WTC11 (cell line): ENCODE measurements around the gene TMEM81. TPM values are rescaled to one million over a fixed set of nuclear protein-coding genes. Genes with fewer than 3 reads are reported as not detected.

Source experiments
- ATAC-seq: fragments of 200-7000 bp; cut with Tn5 transposase; 2 replicates; pipeline ENCODE4 v1.10.0; 2021; ENCODE audit warnings: mild to moderate bottlenecking, moderate library complexity
- CTCF ChIA-PET: fragments of 300-600 bp; sonication (Branson Sonifier 250); formaldehyde crosslinking; loops from one replicate; lab custom pipeline; 2021; ENCODE audit warnings: antibody characterized with exemption; lab: Charles Lee
- POLR2A ChIA-PET: fragments of 350-600 bp; sonication (Branson Sonifier 250); formaldehyde crosslinking; loops from one replicate; lab custom pipeline; 2021; ENCODE audit warnings: antibody characterized with exemption; lab: Charles Lee
- DNase-seq: peaks from one replicate; pipeline ENCODE4 v3.0.0; 2021; ENCODE audit warnings: low spot score
- H3K27ac Mint-ChIP-seq: 2 replicates; pipeline ENCODE4 v1.8.0; 2021; ENCODE audit warnings: mixed read lengths
- H3K27me3 Mint-ChIP-seq: 2 replicates; pipeline ENCODE4 v1.8.0; 2021; ENCODE audit warnings: low read depth, mild to moderate bottlenecking, moderate library complexity, mixed read lengths
- H3K36me3 Mint-ChIP-seq: 2 replicates; pipeline ENCODE4 v1.8.0; 2021; ENCODE audit warnings: mixed read lengths
- H3K4me1 Mint-ChIP-seq: 2 replicates; pipeline ENCODE4 v1.8.0; 2022; ENCODE audit warnings: mixed read lengths
- H3K4me3 Mint-ChIP-seq: 2 replicates; pipeline ENCODE4 v1.8.0; 2021; ENCODE audit warnings: mild to moderate bottlenecking, moderate library complexity, mixed read lengths
- H3K9me3 Mint-ChIP-seq: 2 replicates; pipeline ENCODE4 v1.8.0; 2021; ENCODE audit warnings: mixed read lengths
- CREM ChIP-seq: sonication (generic); formaldehyde crosslinking; IDR thresholded peaks from 2 replicates; pipeline ENCODE4 v1.8.1; 2022; ENCODE audit warnings: mild to moderate bottlenecking, missing genetic modification reagents, moderate library complexity
- GTF2I ChIP-seq: fragments of 250-450 bp; sonication (Bioruptor Pico); conservative IDR thresholded peaks from 2 replicates; pipeline ENCODE4 v1.4.0; 2021; ENCODE audit warnings: mild to moderate bottlenecking
- IRF2 ChIP-seq: sonication (generic); formaldehyde crosslinking; IDR thresholded peaks from 2 replicates; pipeline ENCODE4 v1.8.0; 2022; ENCODE audit warnings: low read depth, missing genetic modification reagents, borderline replicate concordance
- MXD4 ChIP-seq: fragments of 250-450 bp; sonication (Bioruptor Pico); IDR thresholded peaks from 2 replicates; pipeline ENCODE4 v1.8.0; 2021; ENCODE audit warnings: mild to moderate bottlenecking, moderate library complexity, borderline replicate concordance
- NR1H2 ChIP-seq: sonication (generic); formaldehyde crosslinking; IDR thresholded peaks from 2 replicates; pipeline ENCODE4 v1.9.0; 2021; ENCODE audit warnings: mild to moderate bottlenecking, moderate library complexity, missing genetic modification reagents
- RELA ChIP-seq: sonication (generic); formaldehyde crosslinking; IDR thresholded peaks from 2 replicates; pipeline ENCODE4 v1.8.1; 2022; ENCODE audit warnings: missing genetic modification reagents, mild to moderate bottlenecking, borderline replicate concordance
- ZNF396 ChIP-seq: fragments of 250-450 bp; sonication (Bioruptor Pico); IDR thresholded peaks from 2 replicates; pipeline ENCODE4 v1.8.0; 2021; ENCODE audit warnings: mild to moderate bottlenecking, moderate library complexity, borderline replicate concordance
- ZNF671 ChIP-seq: fragments of 250-450 bp; sonication (Bioruptor Pico); IDR thresholded peaks from 2 replicates; pipeline ENCODE4 v1.8.0; 2021; ENCODE audit warnings: mild to moderate bottlenecking
- total RNA-seq: library from RNA; stranded (reverse); gene quantifications from 3 replicates; pipeline ENCODE4 v1.2.3, GENCODE V29; 2021
- TF ChIP-seq, protein P1 (sequence below): fragments of 250-450 bp; sonication (Bioruptor Pico); IDR thresholded peaks from 2 replicates; pipeline ENCODE4 v1.9.0; 2021; ENCODE audit warnings: moderate library complexity, mild to moderate bottlenecking, inconsistent platforms, borderline replicate concordance
- TF ChIP-seq, protein P2 (sequence below): fragments of 250-450 bp; sonication (Bioruptor Pico); IDR thresholded peaks from 2 replicates; pipeline ENCODE4 v1.9.0; 2021; ENCODE audit warnings: mild to moderate bottlenecking
- TF ChIP-seq, protein P3 (sequence below): sonication (generic); formaldehyde crosslinking; IDR thresholded peaks from 2 replicates; pipeline ENCODE4 v1.8.1; 2023; ENCODE audit warnings: mild to moderate bottlenecking, missing genetic modification reagents
- TF ChIP-seq, protein P4 (sequence below): fragments of 200-600 bp; IDR thresholded peaks from 2 replicates; pipeline ENCODE4 v1.8.0; 2022; ENCODE audit warnings: antibody characterized with exemption
- TF ChIP-seq, protein P5 (sequence below): sonication (generic); formaldehyde crosslinking; IDR thresholded peaks from 2 replicates; pipeline ENCODE4 v1.8.0; 2023; ENCODE audit warnings: missing genetic modification reagents
- TF ChIP-seq, protein P6 (sequence below): sonication (generic); formaldehyde crosslinking; IDR thresholded peaks from 2 replicates; pipeline ENCODE4 v1.8.0; 2023; ENCODE audit warnings: mild to moderate bottlenecking, missing genetic modification reagents

TMEM81 gene
- total RNA-seq, 1 experiment from 2014 or later: 7.5 TPM

DNA sequence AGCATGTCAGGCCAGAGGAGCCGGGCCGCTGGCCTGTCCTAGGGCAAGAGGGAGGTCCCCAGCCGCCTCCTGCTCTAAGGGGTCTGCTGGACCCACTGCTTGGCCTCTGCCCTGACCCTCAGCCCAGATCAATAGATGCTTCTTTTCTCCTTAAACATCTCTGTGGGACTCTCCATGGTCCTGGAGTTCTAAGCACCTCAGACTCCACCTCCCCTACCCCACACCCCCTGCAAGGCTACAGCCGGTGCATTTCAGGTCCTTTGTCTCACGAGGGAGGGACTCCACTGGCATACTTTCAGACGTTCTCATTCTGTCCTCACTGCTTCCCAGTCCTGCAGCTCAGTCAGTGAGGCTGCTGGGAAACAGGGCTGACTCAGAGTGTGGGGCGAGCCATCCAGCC is 30.2 kb downstream of the TMEM81 start (continued):
- no peak for TF ChIP-seq CREM (CRISPR knock-in tag)
- TF ChIP-seq, all 79 proteins: peak for 0

DNA sequence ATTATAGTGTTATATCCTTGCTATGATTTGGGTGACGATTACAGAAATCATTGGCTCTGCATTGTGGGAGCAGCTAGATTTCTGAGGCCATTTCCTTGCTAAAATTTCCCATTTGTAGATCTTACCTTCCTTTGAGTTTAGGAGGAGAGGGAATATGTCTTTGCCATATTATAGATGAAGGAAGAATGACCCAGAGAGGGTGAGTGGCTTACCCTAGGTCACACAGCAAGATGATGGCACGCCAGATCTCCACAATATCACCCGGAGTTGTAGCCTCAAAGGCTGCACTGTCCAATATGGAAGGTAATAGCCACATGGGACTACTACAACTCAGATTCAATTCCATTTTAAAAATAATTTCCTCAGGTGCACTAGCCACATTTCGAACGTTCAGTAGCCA is 31.0 kb downstream of the TMEM81 start:
- POLR2A ChIA-PET: no interaction called here

DNA sequence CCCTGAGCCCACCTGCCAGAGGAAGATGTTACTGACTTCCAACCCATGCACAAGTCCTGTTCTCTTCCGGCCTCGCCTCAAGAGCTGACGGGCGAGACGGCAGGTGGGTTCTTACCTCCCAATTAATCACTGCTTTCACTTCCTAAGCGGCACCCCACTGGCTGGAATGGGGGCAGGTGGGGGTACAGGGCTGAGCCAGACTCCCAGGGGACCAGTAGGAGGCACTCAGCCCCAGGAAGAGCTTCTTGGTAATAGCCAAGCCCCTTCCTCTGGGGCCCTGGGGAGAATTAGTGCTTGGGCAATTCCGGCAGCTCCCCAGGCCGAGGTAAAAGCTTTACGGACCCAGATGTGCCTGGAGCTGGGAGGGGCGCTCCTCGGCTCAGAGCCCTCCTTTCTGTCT is 31.6 kb downstream of the TMEM81 start:
- Mint-ChIP-seq H3K4me1 (no peaks in the 10 kb centered on the region), H3K36me3 (no peaks in the 10 kb centered on the region), H3K27ac (no peak overlapping the region), H3K4me3 (no peak overlapping the region), H3K27me3 (no peaks in the 10 kb centered on the region), H3K9me3 (no peaks in the 10 kb centered on the region)
- CTCF ChIA-PET: interaction anchor here (0.8 to 4.2 kb wide), 11 partner anchors 9 to 176 kb away, joined by 3 to 51 read pairs (median 6); partner anchors contain the start of gene CNTN2
- POLR2A ChIA-PET: no interaction called here
- TF ChIP-seq ZNF396 (CRISPR knock-in tag) (no peak), ZNF671 (CRISPR knock-in tag) (no peak), GTF2I (CRISPR knock-in tag) (no peak), NR1H2 (CRISPR knock-in tag) (no peak)
- TF ChIP-seq, protein P1, sequence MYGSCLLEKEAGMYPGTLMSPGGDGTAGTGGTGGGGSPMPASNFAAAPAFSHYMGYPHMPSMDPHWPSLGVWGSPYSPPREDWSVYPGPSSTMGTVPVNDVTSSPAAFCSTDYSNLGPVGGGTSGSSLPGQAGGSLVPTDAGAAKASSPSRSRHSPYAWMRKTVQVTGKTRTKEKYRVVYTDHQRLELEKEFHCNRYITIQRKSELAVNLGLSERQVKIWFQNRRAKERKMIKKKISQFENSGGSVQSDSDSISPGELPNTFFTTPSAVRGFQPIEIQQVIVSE (CRISPR knock-in tag): no peak
- TF ChIP-seq, protein P2, sequence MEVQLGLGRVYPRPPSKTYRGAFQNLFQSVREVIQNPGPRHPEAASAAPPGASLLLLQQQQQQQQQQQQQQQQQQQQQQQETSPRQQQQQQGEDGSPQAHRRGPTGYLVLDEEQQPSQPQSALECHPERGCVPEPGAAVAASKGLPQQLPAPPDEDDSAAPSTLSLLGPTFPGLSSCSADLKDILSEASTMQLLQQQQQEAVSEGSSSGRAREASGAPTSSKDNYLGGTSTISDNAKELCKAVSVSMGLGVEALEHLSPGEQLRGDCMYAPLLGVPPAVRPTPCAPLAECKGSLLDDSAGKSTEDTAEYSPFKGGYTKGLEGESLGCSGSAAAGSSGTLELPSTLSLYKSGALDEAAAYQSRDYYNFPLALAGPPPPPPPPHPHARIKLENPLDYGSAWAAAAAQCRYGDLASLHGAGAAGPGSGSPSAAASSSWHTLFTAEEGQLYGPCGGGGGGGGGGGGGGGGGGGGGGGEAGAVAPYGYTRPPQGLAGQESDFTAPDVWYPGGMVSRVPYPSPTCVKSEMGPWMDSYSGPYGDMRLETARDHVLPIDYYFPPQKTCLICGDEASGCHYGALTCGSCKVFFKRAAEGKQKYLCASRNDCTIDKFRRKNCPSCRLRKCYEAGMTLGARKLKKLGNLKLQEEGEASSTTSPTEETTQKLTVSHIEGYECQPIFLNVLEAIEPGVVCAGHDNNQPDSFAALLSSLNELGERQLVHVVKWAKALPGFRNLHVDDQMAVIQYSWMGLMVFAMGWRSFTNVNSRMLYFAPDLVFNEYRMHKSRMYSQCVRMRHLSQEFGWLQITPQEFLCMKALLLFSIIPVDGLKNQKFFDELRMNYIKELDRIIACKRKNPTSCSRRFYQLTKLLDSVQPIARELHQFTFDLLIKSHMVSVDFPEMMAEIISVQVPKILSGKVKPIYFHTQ (CRISPR knock-in tag): no peak
- TF ChIP-seq, protein P3, sequence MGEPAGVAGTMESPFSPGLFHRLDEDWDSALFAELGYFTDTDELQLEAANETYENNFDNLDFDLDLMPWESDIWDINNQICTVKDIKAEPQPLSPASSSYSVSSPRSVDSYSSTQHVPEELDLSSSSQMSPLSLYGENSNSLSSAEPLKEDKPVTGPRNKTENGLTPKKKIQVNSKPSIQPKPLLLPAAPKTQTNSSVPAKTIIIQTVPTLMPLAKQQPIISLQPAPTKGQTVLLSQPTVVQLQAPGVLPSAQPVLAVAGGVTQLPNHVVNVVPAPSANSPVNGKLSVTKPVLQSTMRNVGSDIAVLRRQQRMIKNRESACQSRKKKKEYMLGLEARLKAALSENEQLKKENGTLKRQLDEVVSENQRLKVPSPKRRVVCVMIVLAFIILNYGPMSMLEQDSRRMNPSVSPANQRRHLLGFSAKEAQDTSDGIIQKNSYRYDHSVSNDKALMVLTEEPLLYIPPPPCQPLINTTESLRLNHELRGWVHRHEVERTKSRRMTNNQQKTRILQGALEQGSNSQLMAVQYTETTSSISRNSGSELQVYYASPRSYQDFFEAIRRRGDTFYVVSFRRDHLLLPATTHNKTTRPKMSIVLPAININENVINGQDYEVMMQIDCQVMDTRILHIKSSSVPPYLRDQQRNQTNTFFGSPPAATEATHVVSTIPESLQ (CRISPR knock-in tag): no peak
- DNase-seq (no peak), ATAC-seq (peak; percentile 44)

More for the DNA sequence above, 31.0 kb downstream of the TMEM81 start:
- Mint-ChIP-seq H3K9me3 (no peaks in the 10 kb centered on the region), H3K4me1 (no peaks in the 10 kb centered on the region), H3K27ac (no peak overlapping the region), H3K36me3 (no peaks in the 10 kb centered on the region), H3K4me3 (no peak overlapping the region), H3K27me3 (no peaks in the 10 kb centered on the region)
- DNase-seq (no peak), ATAC-seq (no peak)
- TF ChIP-seq IRF2 (no peak), MXD4 (CRISPR knock-in tag) (no peak)
- TF ChIP-seq, protein P4, sequence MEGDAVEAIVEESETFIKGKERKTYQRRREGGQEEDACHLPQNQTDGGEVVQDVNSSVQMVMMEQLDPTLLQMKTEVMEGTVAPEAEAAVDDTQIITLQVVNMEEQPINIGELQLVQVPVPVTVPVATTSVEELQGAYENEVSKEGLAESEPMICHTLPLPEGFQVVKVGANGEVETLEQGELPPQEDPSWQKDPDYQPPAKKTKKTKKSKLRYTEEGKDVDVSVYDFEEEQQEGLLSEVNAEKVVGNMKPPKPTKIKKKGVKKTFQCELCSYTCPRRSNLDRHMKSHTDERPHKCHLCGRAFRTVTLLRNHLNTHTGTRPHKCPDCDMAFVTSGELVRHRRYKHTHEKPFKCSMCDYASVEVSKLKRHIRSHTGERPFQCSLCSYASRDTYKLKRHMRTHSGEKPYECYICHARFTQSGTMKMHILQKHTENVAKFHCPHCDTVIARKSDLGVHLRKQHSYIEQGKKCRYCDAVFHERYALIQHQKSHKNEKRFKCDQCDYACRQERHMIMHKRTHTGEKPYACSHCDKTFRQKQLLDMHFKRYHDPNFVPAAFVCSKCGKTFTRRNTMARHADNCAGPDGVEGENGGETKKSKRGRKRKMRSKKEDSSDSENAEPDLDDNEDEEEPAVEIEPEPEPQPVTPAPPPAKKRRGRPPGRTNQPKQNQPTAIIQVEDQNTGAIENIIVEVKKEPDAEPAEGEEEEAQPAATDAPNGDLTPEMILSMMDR: no peak
- CTCF ChIA-PET: interaction anchor here (1.1 to 4.2 kb wide), 9 partner anchors 8 to 176 kb away, joined by 3 to 51 read pairs (median 7); partner anchors contain the start of gene CNTN2

DNA sequence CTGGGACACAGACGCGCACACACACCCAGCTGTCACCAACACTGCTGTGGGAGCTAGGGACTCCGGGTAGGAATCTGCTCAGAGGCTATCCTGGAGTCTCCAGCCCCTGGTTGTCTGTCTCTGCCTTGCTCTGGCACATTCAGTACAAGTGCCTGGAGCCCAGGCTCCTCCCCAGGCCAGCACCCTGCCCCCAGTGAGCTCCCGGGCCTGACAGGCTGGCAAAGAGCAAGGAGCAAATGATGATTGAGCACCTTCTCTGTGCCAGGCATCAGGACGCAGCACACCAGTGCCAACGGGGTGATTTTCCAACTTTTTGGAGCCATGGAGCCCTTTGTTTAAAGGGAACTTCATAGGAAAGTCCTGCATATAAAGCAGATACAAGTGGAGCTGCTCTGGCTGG is 34.8 kb downstream of the TMEM81 start:
- Mint-ChIP-seq H3K9me3 (no peaks in the 10 kb centered on the region), H3K27me3 (peaks cover 5% of the 10 kb centered on the region), H3K4me1 (peaks cover 24% of the 10 kb centered on the region), H3K27ac (no peak overlapping the region), H3K36me3 (no peaks in the 10 kb centered on the region), H3K4me3 (no peak overlapping the region)
- no peak for ATAC-seq
- POLR2A ChIA-PET: no interaction called here
- no peak for DNase-seq
- CTCF ChIA-PET: interaction anchor here (0.6 to 5.3 kb wide), 3 partner anchors 12 to 92 kb away, joined by 3 to 64 read pairs (median 10); no protein-coding TSS in a partner anchor
- TF ChIP-seq RELA (CRISPR knock-in tag) (no peak), MXD4 (CRISPR knock-in tag) (no peak)
- TF ChIP-seq, protein P5, sequence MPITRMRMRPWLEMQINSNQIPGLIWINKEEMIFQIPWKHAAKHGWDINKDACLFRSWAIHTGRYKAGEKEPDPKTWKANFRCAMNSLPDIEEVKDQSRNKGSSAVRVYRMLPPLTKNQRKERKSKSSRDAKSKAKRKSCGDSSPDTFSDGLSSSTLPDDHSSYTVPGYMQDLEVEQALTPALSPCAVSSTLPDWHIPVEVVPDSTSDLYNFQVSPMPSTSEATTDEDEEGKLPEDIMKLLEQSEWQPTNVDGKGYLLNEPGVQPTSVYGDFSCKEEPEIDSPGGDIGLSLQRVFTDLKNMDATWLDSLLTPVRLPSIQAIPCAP: no peak
- TF ChIP-seq, protein P6, sequence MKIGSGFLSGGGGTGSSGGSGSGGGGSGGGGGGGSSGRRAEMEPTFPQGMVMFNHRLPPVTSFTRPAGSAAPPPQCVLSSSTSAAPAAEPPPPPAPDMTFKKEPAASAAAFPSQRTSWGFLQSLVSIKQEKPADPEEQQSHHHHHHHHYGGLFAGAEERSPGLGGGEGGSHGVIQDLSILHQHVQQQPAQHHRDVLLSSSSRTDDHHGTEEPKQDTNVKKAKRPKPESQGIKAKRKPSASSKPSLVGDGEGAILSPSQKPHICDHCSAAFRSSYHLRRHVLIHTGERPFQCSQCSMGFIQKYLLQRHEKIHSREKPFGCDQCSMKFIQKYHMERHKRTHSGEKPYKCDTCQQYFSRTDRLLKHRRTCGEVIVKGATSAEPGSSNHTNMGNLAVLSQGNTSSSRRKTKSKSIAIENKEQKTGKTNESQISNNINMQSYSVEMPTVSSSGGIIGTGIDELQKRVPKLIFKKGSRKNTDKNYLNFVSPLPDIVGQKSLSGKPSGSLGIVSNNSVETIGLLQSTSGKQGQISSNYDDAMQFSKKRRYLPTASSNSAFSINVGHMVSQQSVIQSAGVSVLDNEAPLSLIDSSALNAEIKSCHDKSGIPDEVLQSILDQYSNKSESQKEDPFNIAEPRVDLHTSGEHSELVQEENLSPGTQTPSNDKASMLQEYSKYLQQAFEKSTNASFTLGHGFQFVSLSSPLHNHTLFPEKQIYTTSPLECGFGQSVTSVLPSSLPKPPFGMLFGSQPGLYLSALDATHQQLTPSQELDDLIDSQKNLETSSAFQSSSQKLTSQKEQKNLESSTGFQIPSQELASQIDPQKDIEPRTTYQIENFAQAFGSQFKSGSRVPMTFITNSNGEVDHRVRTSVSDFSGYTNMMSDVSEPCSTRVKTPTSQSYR: no peak
